GM12864 (cell line): ENCODE data around the gene GPANK1.

ENCODE experiments used
- DNase-seq: peaks from one replicate; pipeline ENCODE4 v3.0.0-alpha.2; 2011; ENCODE audit warnings: low read depth
- H3K4me3 ChIP-seq: 2 replicates; pipeline ENCODE4 v1.5.1; 2011; ENCODE audit warnings: mild to moderate bottlenecking, low read depth, low read length, control low read depth
- TF ChIP-seq, protein P1 (sequence below): IDR thresholded peaks from 2 replicates; pipeline ENCODE4 v1.5.1; 2011; ENCODE audit warnings: low read depth, mild to moderate bottlenecking, moderate library complexity, low read length, control low read depth, inconsistent platforms; ENCODE audit errors: missing control alignments

Gene GPANK1

DNA sequence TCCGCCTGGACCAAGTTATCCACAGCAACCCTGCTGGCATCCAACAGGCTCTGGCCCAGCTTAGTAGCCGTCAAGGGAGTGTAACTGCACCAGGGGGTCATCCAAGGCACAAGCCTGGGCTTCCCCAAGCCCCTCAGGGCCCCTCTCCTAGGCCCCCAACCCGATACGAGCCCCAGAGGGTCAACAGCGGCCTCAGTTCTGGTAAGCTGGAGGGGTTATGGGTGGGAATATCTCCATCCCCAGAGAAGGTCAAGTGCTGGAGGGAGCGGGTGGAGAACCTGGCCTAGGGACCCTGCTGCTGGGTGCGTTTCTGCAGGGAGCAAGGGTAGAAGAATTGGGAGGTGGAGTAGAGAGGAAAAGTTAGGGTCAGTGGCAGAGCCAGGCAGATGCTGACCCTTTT is 31.4 kb downstream of the GPANK1 start:
- TF ChIP-seq, protein P1, sequence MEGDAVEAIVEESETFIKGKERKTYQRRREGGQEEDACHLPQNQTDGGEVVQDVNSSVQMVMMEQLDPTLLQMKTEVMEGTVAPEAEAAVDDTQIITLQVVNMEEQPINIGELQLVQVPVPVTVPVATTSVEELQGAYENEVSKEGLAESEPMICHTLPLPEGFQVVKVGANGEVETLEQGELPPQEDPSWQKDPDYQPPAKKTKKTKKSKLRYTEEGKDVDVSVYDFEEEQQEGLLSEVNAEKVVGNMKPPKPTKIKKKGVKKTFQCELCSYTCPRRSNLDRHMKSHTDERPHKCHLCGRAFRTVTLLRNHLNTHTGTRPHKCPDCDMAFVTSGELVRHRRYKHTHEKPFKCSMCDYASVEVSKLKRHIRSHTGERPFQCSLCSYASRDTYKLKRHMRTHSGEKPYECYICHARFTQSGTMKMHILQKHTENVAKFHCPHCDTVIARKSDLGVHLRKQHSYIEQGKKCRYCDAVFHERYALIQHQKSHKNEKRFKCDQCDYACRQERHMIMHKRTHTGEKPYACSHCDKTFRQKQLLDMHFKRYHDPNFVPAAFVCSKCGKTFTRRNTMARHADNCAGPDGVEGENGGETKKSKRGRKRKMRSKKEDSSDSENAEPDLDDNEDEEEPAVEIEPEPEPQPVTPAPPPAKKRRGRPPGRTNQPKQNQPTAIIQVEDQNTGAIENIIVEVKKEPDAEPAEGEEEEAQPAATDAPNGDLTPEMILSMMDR = no peak
- no peak overlapping the region for H3K4me3 ChIP-seq
- DNase-seq = no peak

DNA sequence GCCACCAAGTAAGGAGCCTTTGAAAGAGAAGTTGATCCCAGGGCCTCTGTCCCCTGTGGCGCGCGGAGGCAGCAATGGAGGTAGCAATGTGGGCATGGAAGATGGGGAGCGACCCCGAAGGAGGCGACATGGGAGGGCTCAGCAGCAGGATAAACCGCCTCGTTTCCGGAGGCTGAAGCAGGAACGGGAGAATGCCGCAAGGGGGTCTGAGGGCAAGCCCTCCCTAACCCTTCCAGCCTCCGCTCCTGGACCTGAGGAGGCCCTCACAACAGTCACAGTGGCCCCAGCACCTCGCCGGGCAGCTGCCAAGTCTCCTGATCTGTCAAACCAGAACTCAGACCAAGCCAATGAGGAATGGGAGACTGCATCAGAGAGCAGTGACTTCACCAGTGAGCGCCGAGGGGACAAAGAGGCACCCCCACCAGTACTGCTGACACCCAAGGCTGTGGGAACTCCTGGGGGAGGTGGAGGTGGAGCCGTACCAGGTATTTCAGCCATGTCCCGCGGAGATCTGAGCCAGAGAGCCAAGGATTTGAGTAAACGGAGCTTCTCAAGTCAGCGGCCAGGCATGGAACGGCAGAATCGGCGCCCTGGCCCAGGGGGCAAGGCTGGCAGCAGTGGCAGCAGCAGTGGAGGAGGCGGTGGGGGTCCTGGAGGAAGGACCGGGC is 32.4 kb downstream of the GPANK1 start:
- DNase-seq = no peak
- TF ChIP-seq, protein P1 = no peak
- no peak overlapping the region for H3K4me3 ChIP-seq

DNA sequence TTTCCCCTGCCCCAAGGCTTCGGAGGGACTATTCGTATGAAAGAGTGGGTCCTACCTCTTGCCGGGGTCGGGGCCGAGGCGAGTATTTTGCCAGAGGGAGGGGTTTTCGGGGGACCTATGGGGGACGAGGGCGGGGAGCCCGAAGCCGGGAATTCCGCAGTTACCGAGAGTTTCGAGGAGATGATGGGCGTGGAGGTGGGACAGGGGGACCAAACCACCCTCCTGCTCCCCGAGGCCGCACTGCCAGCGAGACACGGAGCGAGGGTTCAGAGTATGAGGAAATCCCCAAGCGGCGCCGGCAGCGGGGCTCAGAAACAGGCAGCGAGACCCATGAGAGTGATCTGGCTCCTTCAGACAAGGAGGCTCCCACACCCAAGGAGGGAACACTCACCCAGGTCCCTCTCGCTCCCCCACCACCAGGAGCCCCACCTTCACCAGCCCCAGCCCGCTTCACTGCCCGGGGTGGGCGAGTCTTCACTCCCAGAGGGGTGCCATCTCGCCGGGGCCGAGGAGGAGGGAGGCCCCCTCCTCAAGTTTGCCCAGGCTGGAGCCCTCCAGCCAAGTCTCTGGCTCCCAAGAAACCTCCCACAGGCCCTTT is 33.0 kb downstream of the GPANK1 start:
- H3K4me3 ChIP-seq = no peak overlapping the region
- no peak for DNase-seq
- TF ChIP-seq, protein P1 = no peak

DNA sequence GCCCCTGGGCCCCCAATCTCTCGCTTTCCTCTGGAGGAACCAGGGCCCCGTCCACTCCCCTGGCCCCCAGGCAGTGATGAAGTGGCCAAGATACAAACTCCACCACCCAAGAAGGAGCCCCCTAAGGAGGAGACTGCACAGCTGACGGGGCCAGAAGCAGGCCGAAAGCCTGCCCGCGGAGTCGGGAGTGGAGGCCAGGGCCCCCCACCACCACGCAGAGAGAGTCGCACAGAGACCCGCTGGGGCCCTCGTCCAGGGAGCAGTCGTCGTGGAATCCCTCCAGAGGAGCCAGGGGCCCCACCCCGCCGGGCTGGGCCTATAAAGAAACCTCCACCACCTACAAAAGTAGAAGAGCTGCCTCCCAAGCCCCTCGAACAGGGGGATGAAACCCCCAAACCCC is 33.6 kb downstream of the GPANK1 start:
- H3K4me3 ChIP-seq = no peak overlapping the region
- no peak for DNase-seq
- TF ChIP-seq, protein P1 = no peak

DNA sequence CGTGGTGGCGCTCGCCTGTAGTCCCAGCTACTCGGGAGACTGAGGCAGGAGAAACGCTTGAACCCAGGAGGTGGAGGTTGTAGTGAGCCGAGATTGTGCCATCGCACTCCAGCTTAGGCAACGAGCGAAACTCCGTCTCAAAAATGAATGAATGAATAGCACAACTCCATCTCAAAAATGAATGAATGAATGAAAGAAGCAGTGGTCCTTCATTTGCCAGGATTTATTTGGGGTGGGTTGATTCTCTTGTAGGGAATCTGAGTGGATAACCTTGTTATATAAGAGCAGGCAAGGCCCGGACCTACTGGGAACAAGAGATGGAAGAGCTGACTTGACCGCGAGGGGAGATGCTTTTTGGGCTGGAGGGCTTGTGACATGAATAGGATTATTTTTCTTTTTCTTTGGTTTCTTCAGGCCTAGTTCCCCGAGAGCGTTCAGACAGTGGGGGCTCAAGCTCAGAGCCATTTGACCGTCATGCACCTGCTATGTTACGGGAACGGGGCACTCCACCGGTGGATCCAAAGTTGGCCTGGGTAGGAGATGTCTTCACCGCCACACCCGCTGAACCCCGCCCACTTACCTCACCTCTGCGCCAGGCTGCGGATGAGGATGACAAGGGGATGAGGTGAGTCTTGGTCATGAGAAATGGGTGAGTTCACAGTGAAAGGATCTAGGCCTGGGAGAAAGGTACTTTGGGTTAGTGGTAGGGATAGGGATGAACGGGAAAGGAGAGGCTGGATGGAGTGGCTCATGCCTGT is 34.4 kb downstream of the GPANK1 start:
- no peak overlapping the region for H3K4me3 ChIP-seq
- DNase-seq = no peak
- TF ChIP-seq, protein P1 = no peak

DNA sequence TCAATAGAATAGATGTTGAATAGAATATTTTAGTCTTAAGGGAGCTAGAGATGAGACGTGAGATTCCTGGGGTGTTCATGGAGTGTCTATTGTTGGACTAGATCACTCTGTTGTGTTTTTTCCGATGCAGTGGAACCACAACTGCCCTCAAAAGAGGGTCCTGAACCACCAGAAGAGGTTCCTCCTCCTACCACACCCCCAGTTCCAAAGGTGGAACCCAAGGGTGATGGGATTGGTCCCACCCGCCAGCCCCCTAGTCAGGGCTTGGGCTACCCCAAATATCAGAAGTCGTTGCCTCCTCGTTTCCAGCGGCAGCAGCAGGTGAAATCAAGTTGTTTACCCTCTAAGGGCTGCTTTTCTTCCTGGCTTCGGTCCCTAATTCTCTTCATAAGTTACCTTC is 35.8 kb downstream of the GPANK1 start:
- H3K4me3 ChIP-seq = no peak overlapping the region
- no peak for DNase-seq
- TF ChIP-seq, protein P1 = no peak
